GM18526 (cell line): Measurements from ENCODE around the gene KRTAP9-7.

Source experiments
- POLR2A ChIP-seq: IDR thresholded peaks from 3 replicates; pipeline ENCODE4 v1.6.1; 2011; ENCODE audit not compliant: insufficient read length; ENCODE audit errors: extremely low read depth

Gene KRTAP9-7

DNA sequence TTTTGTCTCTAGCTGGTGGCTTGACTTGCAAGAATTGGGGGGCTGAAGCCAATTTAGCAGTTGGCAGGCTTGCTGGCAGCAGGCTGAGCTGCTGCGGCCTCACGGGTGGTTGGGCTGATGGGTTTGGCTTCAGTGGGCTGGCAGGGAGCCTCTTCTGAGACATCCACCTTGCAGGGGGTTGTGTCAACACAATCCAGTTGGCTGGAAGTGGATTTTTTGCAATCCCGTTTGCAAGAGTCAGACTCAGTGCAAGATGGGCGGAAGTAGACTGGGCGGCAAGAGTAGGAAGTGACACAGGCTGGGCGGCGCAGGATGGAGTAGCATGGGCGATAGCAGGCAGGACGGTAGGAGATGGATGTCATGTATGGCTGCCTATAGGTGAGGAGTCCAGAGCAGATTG, 32.1 kb downstream of the KRTAP9-7 start:
- no peak for TF ChIP-seq POLR2A

DNA sequence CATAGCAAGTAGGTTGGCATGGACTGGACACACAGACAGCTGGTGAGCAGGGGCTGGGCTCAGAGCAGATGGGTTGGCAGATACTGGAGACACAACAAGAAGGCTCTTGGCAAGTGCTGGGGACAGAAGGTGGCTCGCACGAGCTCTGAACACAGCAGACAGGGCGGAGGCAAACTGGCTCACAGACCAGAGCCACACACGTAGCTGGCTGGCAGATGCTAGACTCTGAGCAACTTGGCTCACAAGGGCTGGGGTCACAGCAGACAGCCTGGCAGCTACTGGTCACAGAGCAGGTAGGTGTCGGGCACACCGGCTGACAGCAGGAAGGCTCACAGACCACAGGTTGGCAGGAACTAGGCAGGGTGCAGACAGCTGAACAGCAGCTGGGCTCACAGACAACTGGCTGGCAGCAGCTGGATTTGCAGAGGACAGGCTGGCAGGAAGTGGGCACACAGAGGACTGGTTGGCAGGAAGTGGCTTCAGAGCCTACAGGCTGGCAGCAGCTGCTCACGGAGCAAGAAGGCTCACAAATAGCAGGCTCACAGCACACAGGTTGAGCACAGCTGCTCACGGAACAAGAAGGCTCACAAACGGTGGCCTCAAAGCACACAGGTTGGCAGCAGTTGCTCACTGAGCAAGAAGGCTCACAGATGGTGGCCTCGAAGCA, 32.9 kb downstream of the KRTAP9-7 start:
- no peak for TF ChIP-seq POLR2A

DNA sequence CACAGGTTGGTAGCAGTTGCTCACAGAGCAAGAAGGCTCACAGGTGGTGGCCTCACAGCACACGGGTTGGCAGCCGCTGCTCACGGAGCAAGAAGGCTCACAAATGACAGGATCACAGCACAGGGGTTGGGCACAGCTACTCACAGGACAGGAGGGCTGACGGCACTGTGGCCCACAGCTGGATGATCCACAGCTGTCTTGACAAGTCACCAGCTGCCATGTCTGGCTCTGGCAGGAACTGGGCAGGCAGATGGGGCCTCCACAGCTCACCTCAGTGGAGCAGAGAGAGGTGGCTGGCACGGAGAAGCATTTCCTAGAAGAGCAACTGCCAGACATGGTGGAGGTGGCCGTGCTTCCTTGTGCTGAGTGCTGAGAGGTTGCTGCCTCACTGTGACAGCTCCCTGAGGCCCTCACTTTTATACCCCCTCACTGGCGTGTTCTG, 33.4 kb downstream of the KRTAP9-7 start, which contains the start of gene KRTAP16-1:
Gene KRTAP16-1 (minus strand): TSS at position 392 of the 442 bp plus-strand sequence. CDS start 56 bp downstream, at position 336.
- no peak for TF ChIP-seq POLR2A

DNA sequence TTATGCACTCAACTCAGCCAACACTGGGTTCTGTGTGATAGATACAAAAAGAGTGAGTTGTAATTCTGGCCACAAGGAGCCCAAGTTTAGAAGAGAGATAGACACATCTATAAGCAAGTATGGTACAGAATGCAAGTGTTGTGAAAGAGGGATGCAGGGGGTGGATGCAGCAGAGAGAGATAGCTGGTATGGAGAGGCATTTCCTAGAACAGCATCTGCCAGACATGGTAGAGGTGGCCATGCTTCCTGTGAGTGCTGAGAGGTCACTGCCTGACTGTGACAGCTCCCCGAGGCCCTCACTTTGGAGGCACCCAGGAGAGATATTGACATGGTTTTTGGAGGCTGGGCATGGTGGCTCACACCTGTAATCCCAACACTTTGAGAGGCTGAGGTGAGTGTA, 35.6 kb downstream of the KRTAP9-7 start:
- TF ChIP-seq POLR2A: no peak

DNA sequence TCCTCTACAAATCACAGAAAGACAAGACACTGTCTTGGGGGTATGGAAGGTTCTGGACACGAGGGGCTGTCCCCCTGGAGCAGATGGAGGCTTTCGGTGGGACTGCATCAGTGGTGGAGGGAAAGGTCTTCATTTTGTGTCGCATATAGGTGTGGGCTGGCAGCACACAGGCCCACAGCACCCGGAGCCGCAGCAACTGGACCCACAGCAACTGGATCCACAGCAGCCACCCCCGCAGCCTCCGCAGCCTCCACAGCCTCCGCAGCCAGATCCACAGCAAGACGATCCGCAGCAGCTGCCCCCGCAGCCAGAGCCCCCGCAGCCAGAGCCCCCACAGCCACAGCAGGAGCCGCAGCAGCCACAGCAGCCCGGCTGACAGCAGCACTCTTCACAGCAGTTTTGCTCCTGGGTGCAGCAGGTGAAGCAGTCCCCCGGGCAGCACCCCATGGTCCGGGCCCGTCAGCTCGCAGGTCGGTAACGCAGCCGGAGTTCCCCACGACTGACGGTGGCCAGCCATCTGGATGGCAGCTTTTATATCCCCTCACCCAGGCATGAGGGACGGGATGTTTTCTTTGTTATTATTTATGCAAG, 39.8 kb downstream of the KRTAP9-7 start, which contains the start of gene KRTAP17-1:
Gene KRTAP17-1 (minus strand): TSS at position 507 of the 591 bp plus-strand sequence. CDS start 60 bp downstream, at position 447.
- TF ChIP-seq POLR2A: no peak

DNA sequence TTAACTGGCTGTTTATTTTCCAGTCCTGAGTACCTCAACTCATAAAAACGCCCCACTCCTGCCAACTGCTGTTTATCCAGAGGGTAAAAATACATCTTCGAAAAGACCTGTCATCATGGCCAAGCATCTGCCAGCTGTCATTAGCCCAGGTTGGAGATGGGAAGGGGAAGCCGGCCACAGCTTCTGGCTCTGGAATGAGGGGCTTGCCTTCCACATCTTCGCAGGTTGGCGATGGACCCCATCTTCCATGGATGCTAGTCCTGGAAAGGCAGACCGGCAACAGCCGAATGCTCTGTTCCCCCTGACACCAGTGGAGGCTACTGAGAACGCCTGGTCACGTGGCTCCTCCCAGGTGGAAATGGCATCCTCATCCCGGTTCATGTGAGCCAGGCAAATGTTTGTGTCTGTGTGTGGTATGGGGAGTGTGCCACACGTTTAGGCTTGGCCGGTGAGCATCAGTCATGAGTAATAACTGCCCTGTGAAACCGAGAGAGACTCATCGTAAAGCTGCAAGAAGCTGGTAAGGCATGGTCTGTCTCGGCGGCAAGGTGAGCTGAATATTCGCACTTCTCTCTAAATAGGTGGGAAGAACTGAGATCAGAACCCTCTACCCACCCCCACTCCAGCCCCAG, 40.4 kb downstream of the KRTAP9-7 start:
- no peak for TF ChIP-seq POLR2A

DNA sequence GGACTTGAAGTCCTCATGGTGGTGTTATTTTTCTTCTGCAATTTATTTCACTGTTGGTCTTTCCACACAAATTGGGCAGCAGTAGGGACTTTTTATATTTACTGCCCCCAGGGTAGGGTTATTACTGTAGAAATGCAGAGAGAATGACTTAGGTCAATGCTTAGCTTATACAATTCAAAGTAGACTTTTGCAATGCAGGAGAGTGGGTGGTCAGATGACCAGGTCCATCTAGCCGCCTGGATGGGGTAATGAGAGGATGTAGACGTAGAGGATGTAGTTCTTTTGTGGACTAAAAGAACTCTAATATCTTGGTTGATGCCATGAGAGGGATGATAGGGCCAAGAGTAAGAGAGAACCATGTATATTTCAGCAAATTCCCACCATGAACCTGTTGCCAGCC, 42.7 kb downstream of the KRTAP9-7 start:
- no peak for TF ChIP-seq POLR2A

DNA sequence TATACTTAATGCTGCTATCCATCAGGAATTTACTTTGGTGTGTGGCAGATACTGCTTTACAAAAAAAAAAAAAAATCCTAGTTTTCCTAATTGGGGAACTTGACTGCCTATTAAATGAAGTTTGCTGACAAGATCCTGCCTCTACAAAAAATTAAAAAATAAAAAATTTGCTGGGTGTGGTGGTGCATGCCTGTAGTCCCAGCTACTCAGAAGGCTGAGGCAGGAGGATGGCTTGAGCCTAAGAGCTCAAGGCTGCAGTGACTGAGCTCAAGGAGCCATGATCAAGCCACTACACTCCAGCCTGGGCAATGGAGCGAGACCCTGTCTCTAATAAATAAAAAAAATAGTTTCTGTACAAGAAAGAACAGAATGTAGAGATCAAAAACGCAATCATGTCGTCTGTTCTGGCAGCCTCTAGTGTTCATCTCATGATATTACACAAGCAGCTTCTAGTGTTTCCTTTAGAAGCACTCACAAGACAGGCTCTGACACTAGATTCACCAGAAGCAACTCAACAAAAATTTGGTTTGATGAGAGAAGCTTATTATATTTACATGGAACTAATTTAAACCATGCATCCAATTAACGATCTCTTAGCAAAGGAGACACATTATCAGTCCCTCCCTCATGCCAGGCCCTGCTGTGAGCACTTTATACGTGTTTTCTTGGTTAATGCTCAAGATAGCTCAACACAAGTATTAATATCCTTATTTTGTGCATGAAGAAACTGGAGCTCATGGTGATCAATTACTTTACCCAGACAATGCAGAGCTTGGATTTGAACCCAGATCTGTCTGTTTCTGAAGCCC, 46.8 kb downstream of the KRTAP9-7 start:
- TF ChIP-seq POLR2A: no peak

DNA sequence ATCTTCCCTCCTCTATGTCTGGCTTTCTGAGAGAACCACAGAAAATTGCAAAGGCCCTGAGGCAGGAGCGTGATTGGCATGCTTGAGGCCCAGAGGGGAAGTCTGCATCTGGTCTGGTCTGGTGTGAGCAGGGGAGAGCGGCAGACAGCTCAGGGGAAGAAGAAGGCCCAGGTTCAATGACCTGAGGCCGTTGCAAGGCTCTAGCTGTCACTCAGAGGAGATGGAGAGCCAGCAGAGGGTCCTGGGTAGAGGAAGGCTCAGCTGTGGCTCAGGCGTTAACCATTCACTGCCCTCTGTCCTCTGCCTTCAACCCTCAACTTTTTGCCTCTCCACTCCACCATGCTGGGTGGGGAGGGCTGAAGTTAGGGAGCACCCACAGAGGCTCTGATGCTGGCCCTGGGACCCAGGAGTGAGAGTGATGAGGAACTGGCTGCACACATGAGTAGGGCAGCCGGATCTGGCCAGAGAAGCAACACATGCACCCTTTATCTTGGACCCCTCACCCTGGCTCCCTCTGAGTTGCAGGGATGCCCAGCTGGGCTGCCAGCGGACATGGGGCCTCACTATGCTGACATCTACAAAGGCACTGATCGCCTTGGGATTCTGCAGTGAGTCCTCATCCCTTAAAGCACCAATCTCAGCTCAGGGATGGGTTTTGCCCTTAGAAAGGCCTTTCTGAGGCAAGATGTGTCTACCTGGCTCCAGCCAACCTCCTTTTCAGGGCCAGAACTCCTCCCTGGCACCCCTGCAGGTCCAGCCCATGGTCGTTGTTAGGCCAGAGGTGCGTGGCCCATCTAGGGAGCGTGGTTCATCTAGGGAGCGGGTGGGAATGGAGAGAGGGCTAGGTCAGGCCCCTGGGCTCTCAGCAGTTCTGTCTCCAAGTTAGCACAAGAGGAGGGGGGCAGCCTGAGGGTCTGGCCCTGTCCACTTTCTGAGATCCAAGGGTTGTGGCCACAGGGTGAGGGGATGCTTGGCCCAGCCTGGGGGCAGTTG, 47.7 kb downstream of the KRTAP9-7 start:
- TF ChIP-seq POLR2A: no peak

DNA sequence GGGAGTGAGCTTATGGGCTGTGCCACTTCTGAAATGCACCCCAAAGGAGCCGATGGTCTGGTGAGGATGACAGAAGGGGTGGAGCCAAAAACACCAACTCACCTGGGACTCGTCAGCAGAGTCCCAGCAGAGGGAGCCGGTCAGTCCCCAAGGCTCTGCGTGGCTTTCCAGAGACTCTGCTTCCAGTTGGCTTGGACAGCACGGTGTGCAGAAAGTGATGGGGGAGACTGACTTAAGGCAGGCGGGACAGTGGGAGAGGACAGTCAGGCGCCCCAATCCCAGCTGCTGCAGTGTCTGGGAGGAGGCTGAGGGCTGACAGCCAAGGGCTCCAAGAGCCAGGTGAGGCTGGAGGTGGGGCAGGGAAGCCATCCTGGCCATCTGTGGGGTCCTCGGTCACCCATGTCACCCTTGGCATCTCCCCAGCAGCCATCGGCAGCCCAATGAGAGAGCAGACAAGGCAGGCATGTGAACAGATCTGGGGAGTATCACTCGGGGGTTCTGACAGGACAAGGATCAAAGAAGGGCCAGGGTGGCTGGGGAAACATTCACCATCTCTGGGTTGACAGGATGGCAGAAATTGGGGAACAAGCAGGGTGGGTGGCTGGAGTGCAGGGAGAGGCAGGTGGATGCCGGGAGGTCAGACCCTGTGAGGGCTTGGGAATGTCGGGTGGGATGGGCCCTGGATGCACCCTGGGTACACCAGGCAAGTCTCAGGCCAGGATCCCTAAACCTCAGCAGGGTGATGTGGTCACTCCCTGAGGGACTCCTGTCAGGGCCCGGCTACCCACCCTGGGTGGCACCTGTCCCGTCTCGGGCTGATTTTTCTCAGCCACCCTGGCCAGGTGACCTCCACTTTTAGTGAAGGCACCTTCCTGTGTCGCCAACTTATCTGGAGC, 48.9 kb downstream of the KRTAP9-7 start:
- no peak for TF ChIP-seq POLR2A

DNA sequence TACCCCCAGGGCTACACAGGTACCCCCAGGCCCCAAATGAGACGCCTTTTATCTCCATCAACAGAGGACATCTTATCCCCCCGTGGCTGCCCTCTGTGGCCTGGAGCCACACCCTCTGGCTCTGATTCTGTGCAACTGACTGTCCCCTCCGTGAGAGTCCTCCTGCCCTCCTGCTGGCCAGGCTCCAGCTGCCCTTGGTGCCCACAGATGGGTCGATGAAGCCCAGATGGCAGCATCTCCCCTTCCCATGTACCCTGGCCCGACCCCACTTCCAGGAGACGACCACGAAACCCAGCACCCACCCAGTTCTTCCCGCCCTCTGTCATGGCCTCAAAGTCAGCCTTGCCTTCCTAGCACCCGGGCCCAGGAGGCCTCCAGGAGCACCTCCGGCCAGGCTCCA, 49.6 kb downstream of the KRTAP9-7 start:
- TF ChIP-seq POLR2A: no peak

DNA sequence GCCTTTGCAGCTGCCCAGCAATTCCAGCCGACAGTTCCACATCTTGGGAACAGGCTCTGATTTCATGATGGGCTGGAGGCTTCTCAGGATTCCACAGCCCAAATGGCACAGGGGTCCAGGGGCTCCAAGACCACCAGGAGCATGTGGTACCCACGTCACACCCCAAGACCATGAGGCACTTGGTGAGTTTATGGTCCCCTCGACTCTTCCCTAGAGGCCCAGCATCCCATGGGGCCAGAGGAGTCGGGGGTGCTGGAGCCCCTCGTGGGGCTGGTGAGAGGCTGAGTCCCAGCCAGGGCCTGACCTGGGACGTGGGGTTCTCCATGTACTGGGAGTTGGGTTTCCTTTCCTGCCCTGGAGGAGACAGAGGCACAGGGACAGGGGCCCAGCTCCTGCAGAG, 50.1 kb downstream of the KRTAP9-7 start:
- TF ChIP-seq POLR2A: no peak
